Endothelial cell of umbilical vein (primary cell): ENCODE data around the gene ANTXRL. TPM values are rescaled to one million over a fixed set of nuclear protein-coding genes. Genes with fewer than 3 reads are reported as not detected.

Experiments
- BruUV-seq: library from RNA; stranded (reverse); fragments of 400-500 nt; replicated peaks from 2 replicates; lab custom pipeline; 2021; lab: Mats Ljungman, UMichigan
- CTCF ChIA-PET: fragments of 300-600, 350-600 bp; sonication (Branson Sonifier 250); formaldehyde crosslinking; loops from one replicate; lab custom pipeline; 2021; ENCODE audit warnings: antibody characterized with exemption, inconsistent platforms; lab: Charles Lee
- POLR2A ChIA-PET: fragments of 300-600, 350-600 bp; sonication (Branson Sonifier 250); formaldehyde crosslinking; loops from one replicate; lab custom pipeline; 2021; ENCODE audit warnings: antibody characterized with exemption, inconsistent platforms; lab: Charles Lee
- DNase-seq: peaks from one replicate; pipeline ENCODE4 v3.0.0-alpha.2; 2011; ENCODE audit warnings: low read depth, low spot score
- FAIRE-seq: peaks from 2 replicates; lab custom pipeline; 2011; peaks lifted over from hg19 to GRCh38; lab: Jason Lieb, UNC
- H2AFZ ChIP-seq: 2 replicates; pipeline ENCODE4 v1.6.0; 2012; ENCODE audit warnings: low read depth, low read length, control low read depth, inconsistent platforms
- H3K27ac ChIP-seq: 2 replicates; pipeline ENCODE4 v1.5.1; 2011; ENCODE audit warnings: low read depth, mild to moderate bottlenecking, control low read depth, low read length, moderate library complexity; ENCODE audit not compliant: insufficient read depth
- H3K27me3 ChIP-seq, 2 experiments: 2 replicates each; pipeline versions ENCODE4 v1.6.0 to v1.6.1; 2011; ENCODE audit warnings: low read length in 2 of 2, mixed read lengths in 1 of 2; ENCODE audit not compliant: control insufficient read depth in 2 of 2, insufficient read depth in 2 of 2
- H3K36me3 ChIP-seq, 2 experiments: 2 replicates in 1 of 2; 3 replicates in 1 of 2; pipeline ENCODE4 v1.5.1; 2011; ENCODE audit warnings: low read length in 2 of 2, mild to moderate bottlenecking in 1 of 2, moderate library complexity in 1 of 2; ENCODE audit not compliant: control insufficient read depth in 2 of 2, insufficient read depth in 2 of 2; ENCODE audit errors: extremely low read depth in 1 of 2
- H3K4me1 ChIP-seq: 3 replicates; pipeline ENCODE4 v1.5.1; 2011; ENCODE audit warnings: mild to moderate bottlenecking, low read length; ENCODE audit not compliant: control insufficient read depth, insufficient read depth; ENCODE audit errors: extremely low read depth
- H3K4me2 ChIP-seq: 2 replicates; pipeline ENCODE4 v1.6.1; 2011; ENCODE audit warnings: low read length, control low read depth, mixed read lengths; ENCODE audit not compliant: insufficient read depth
- H3K4me3 ChIP-seq, 3 experiments: fragments of 200-600 bp in 1 of 3; sonication (generic), shearing (Covaris generic) in 1 of 3; replicated peaks in 1 of 3; 2 replicates each; pipeline ENCODE4 v1.5.1; 2011 to 2016; ENCODE audit warnings: control low read depth in 3 of 3, low read length in 3 of 3, mild to moderate bottlenecking in 2 of 3, inconsistent platforms in 1 of 3, low read depth in 1 of 3, moderate library complexity in 1 of 3; ENCODE audit not compliant: insufficient read depth in 1 of 3
- H3K79me2 ChIP-seq: 2 replicates; pipeline ENCODE4 v1.6.0; 2012; ENCODE audit warnings: low read length, inconsistent platforms; ENCODE audit not compliant: control insufficient read depth, insufficient read depth
- H3K9ac ChIP-seq: replicated peaks from 2 replicates; pipeline ENCODE3; 2011; ENCODE audit warnings: low read length, control low read depth; ENCODE audit not compliant: insufficient read depth; ENCODE audit errors: extremely low read depth
- H3K9me1 ChIP-seq: replicated peaks from 3 replicates; pipeline ENCODE4 v1.6.0; 2011; ENCODE audit warnings: mild to moderate bottlenecking, low read length; ENCODE audit not compliant: control insufficient read depth, insufficient read depth; ENCODE audit errors: extremely low read depth
- H3K9me3 ChIP-seq: replicated peaks from 2 replicates; pipeline ENCODE4 v1.5.1; 2012; ENCODE audit warnings: low read length, inconsistent platforms; ENCODE audit not compliant: control insufficient read depth, insufficient read depth
- H4K20me1 ChIP-seq: replicated peaks from 2 replicates; pipeline ENCODE3; 2011; ENCODE audit warnings: mild to moderate bottlenecking, low read length; ENCODE audit not compliant: control insufficient read depth, insufficient read depth; ENCODE audit errors: extremely low read depth
- FOS ChIP-seq: IDR thresholded peaks from 2 replicates; pipeline ENCODE4 v1.6.1; 2011; ENCODE audit warnings: mild to moderate bottlenecking, low read length, moderate library complexity, borderline replicate concordance; ENCODE audit not compliant: insufficient read depth
- JUN ChIP-seq: IDR thresholded peaks from 2 replicates; pipeline ENCODE4 v1.6.1; 2011; ENCODE audit warnings: borderline replicate concordance, low read depth; ENCODE audit not compliant: insufficient read length, insufficient read depth
- dilution Hi-C: fragments of 300-500 bp; cut with MboI; formaldehyde crosslinking; loops from one replicate; pipeline ENCODE4 v1.15.0; 2019; ENCODE audit warnings: low sequenced_read_pairs; ENCODE audit not compliant: extremely low pct_ligation_motif_present
- intact Hi-C: fragments of 100-400 bp; cut with micrococcal nuclease; formaldehyde crosslinking; loops from one replicate; pipeline ENCODE4 v1.10.0; 2022
- polyA plus RNA-seq, 4 experiments: library from polyadenylated mRNA; depleted of rRNA in 3 of 4; stranded (reverse) in 3 of 4; unstranded in 1 of 4; fragments of >200 nt; gene quantifications; 2 replicates each; pipeline versions ENCODE4 v1.2.1 to v1.2.3, GENCODE V29; 2011 to 2012; ENCODE audit warnings: missing spikeins in 1 of 4
- total RNA-seq: library from RNA; stranded (reverse); gene quantifications from 2 replicates; pipeline ENCODE4 v1.2.3, GENCODE V29; 2021
- TF ChIP-seq, protein P1 (sequence below), 2 donors: IDR thresholded peaks; 1 replicate in 1 of 2; 2 replicates in 1 of 2; pipeline ENCODE4 v1.5.1; 2011; ENCODE audit warnings: low read length in 2 of 2, mild to moderate bottlenecking in 2 of 2, moderate library complexity in 2 of 2, control low read depth in 1 of 2, inconsistent platforms in 1 of 2, low read depth in 1 of 2; ENCODE audit not compliant: insufficient read depth in 1 of 2; ENCODE audit errors: extremely low read depth in 1 of 2
- TF ChIP-seq, protein P2 (sequence below): IDR thresholded peaks from 2 replicates; pipeline ENCODE4 v1.6.1; 2011; ENCODE audit not compliant: insufficient read depth, insufficient read length

ANTXRL gene
- total and polyA plus RNA-seq, 2 donors (not counting 3 experiments of a cell fraction or from before 2014, with no cell fraction given), result not detected

DNA sequence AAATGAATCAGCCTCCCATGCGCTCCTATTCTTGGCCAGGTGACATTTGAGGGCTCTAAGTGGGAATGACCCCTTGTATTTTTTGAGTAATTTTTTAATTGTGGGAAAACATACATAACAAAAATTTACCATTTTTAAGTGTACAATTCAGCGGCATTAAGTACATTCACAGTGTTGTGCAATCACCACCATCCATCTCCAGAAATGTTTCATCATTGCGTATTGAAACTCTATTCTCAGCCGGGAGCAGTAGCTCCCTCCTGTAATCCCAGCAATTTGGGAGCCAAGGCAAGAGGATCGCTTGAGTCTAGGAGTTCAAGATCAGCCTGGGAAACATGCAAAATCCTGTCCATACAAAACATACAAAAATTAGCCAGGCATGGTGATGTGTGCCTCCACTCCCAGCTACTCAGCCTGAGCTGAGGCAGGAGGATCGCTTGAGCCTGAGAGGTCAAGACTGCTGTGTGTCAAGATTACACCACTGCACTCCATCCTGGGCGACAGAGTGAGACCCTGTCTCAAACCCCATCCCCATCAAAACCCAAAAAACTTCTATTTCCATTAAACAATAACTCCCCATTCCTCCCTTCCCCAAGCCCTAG, 2.5 kb downstream of the ANTXRL start:
- H3K4me2 ChIP-seq, result no peak overlapping the region
- no peak overlapping the region for H3K27ac ChIP-seq
- no TSS peak for BruUV-seq
- no peaks in the 10 kb centered on the region for H3K27me3 ChIP-seq
- DNase-seq (no peak), FAIRE-seq (no peak)
- ChIA-PET POLR2A (no interaction called here), CTCF (no interaction called here)
- no peaks in the 10 kb centered on the region for H4K20me1 ChIP-seq
- intact Hi-C loops (no loop called here), dilution Hi-C loops (no loop called here)
- H3K9me3 ChIP-seq, result no peaks in the 10 kb centered on the region
- H3K9me1 ChIP-seq, result no peaks in the 10 kb centered on the region
- H3K4me3 ChIP-seq, result no peak overlapping the region
- no peaks in the 10 kb centered on the region for H3K79me2 ChIP-seq
- H3K36me3 ChIP-seq, result no peaks in the 10 kb centered on the region
- TF ChIP-seq JUN (no peak), FOS (no peak)
- TF ChIP-seq, protein P1, sequence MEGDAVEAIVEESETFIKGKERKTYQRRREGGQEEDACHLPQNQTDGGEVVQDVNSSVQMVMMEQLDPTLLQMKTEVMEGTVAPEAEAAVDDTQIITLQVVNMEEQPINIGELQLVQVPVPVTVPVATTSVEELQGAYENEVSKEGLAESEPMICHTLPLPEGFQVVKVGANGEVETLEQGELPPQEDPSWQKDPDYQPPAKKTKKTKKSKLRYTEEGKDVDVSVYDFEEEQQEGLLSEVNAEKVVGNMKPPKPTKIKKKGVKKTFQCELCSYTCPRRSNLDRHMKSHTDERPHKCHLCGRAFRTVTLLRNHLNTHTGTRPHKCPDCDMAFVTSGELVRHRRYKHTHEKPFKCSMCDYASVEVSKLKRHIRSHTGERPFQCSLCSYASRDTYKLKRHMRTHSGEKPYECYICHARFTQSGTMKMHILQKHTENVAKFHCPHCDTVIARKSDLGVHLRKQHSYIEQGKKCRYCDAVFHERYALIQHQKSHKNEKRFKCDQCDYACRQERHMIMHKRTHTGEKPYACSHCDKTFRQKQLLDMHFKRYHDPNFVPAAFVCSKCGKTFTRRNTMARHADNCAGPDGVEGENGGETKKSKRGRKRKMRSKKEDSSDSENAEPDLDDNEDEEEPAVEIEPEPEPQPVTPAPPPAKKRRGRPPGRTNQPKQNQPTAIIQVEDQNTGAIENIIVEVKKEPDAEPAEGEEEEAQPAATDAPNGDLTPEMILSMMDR (IDR thresholded peaks at IDR 0.05; ENCODE audit: extremely low read depth in 1 of 2, insufficient read depth in 1 of 2, low read depth in 1 of 2, low read length in 2 of 2), result no peak
- TF ChIP-seq, protein P2, sequence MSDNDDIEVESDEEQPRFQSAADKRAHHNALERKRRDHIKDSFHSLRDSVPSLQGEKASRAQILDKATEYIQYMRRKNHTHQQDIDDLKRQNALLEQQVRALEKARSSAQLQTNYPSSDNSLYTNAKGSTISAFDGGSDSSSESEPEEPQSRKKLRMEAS, result no peak
- no peak overlapping the region for H2AFZ ChIP-seq
- H3K9ac ChIP-seq, result no peak overlapping the region
- peaks cover 4% of the 10 kb centered on the region for H3K4me1 ChIP-seq
